Astrocyte (in vitro differentiated cells and primary cell): ENCODE measurements around the gene C1QTNF12.

ENCODE experiments used
- EZH2 ChIP-seq: IDR thresholded peaks from 2 replicates; pipeline ENCODE4 v1.6.1; 2012; ENCODE audit warnings: mild to moderate bottlenecking, low read length, inconsistent platforms; ENCODE audit not compliant: insufficient read depth
- TF ChIP-seq, protein P1 (sequence below): IDR thresholded peaks from 2 replicates; pipeline ENCODE4 v1.5.1; 2011; ENCODE audit warnings: low read depth, mild to moderate bottlenecking, inconsistent platforms, low read length, moderate library complexity; ENCODE audit not compliant: insufficient read depth

DNA sequence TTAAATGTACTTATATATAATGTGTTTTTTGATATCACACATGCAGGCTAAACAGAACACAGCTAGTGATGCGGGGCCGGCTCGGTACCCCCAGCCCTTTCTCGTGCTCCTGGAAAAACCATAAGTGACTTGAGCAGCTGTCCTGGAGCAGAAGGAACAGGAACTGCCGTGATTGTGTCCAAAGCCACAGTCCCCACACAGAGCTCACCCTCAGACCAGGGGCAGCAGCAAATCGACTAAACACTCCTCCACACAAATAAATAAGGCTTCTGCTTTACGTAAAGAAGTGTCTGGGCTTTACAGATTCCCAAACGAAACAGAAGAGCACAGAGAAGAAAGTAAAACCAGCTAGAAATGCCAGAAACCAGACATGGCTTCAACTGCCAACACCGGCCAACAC is 17.5 kb upstream of the C1QTNF12 start:
- TF ChIP-seq, protein P1, sequence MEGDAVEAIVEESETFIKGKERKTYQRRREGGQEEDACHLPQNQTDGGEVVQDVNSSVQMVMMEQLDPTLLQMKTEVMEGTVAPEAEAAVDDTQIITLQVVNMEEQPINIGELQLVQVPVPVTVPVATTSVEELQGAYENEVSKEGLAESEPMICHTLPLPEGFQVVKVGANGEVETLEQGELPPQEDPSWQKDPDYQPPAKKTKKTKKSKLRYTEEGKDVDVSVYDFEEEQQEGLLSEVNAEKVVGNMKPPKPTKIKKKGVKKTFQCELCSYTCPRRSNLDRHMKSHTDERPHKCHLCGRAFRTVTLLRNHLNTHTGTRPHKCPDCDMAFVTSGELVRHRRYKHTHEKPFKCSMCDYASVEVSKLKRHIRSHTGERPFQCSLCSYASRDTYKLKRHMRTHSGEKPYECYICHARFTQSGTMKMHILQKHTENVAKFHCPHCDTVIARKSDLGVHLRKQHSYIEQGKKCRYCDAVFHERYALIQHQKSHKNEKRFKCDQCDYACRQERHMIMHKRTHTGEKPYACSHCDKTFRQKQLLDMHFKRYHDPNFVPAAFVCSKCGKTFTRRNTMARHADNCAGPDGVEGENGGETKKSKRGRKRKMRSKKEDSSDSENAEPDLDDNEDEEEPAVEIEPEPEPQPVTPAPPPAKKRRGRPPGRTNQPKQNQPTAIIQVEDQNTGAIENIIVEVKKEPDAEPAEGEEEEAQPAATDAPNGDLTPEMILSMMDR, result no peak
- no peak for TF ChIP-seq EZH2
